Rectal smooth muscle tissue (tissue), 1 donor: Measurements from ENCODE around the gene ABCA2.

Source experiments
- H3K27ac ChIP-seq: one replicate; pipeline ENCODE4 v1.7.0; 2013; ENCODE audit warnings: low read depth, low read length, inconsistent platforms
- H3K27me3 ChIP-seq: one replicate; pipeline ENCODE4 v1.7.0; 2013; ENCODE audit warnings: low read length; ENCODE audit not compliant: control insufficient read depth, insufficient read depth
- H3K36me3 ChIP-seq: one replicate; pipeline ENCODE4 v1.7.0; 2013; ENCODE audit warnings: low read length; ENCODE audit not compliant: control insufficient read depth, insufficient read depth
- H3K4me1 ChIP-seq: one replicate; pipeline ENCODE4 v1.7.0; 2013; ENCODE audit warnings: low read length; ENCODE audit not compliant: control insufficient read depth, insufficient read depth
- H3K4me3 ChIP-seq: one replicate; pipeline ENCODE4 v1.7.0; 2013; ENCODE audit warnings: low read length
- H3K9ac ChIP-seq: one replicate; pipeline ENCODE4 v1.7.0; 2013; ENCODE audit warnings: low read length

Gene ABCA2

GRCh38 chr9:137048655-137049543, 20.9 kb upstream of the ABCA2 start:
- H3K27me3 ChIP-seq, result peaks cover 28% of the 10 kb centered on the region
- no peak overlapping the region for H3K27ac ChIP-seq
- no peaks in the 10 kb centered on the region for H3K36me3 ChIP-seq
- no peak overlapping the region for H3K9ac ChIP-seq
- peaks cover 17% of the 10 kb centered on the region for H3K4me1 ChIP-seq
- no peak overlapping the region for H3K4me3 ChIP-seq

DNA sequence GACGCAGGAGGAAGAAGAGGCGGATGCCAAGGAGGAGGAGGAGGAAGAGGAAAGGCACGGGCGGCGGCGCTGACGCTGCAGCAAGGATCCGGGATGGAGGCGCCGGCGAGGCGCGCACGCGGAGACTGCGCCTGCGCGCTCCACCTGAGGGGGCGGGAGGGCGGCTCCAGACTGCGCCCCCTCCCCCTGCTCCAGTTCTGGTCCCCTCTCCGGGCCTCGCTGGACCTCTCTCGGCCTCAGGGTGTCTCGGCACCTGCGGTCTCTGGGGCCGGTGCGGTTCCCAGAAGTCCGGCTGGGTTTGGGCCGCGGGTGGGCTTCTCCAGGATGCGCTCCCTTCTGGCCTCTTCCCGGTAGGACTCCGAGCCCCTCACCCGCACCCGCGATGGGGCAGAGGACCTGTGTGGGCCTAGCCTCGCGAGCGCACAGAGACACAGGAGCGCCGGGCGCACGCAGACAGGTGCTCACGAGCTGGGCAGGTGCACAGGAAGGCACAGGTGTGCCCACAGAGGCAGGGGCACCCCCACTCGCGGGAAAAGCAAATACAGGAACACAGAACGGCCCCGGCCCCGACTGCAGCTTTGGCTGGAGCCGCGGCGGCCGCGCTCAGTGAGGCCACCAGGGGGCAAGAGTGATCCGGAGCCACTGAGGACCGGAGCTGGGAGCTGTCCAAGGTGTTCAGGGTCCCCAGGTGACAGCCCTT, 18.2 kb upstream of the ABCA2 start, which contains the start of gene NPDC1:
TSS of gene NPDC1 (minus strand) at position 90 of the 700 bp plus-strand sequence. CDS start 188 bp downstream, outside the sequence.
- no peak within 1 kb of the TSS for H3K27ac ChIP-seq
- H3K36me3 ChIP-seq, result no peaks in the 10 kb centered on the region
- peak within 1 kb of the TSS; percentile 16 for H3K9ac ChIP-seq
- peak within 1 kb of the TSS; percentile 68 for H3K4me3 ChIP-seq
- peaks cover 17% of the 10 kb centered on the region for H3K4me1 ChIP-seq
- peaks cover 25% of the 10 kb centered on the region for H3K27me3 ChIP-seq

DNA sequence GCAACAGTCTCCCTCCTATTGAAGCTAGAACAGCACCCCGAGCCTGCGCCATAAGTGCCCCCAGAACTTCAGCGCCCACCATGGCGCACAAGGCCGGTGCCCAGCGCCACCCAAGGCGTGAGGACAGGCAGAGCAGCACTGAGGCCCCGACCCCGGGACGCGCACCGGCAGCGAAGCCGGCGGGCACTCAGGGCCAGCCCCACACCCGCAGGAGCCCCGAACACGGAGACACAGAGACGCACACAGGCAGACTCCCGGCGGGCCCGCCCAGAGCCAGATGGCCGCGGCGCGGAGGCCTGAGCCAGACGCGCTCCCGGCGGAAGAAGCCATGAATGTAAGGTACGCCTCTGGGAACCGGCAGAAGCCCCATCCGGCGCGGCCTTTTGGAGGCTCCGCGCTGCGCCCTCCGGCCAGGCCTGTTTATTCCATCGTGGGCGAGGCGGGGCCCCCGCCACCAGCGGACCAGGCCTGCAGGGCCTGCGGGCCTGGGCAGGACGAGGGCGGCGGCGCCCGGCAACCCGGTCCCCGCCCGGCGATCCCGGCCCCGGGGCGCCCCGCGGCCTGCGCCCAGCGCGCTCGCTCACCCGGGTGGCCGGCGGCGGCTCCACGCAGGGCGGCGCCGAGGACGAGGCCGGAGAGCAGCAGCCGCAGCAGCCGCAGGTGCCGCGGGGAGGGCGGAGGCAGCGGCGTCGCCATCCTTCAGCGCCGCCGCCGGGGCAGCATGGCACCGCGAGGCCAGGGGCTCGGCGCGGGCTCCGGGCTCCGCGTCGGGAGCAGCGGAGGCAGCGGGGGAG, 17.5 kb upstream of the ABCA2 start:
- H3K4me3 ChIP-seq, result peak overlapping the region; percentile 68
- no peak overlapping the region for H3K9ac ChIP-seq
- peaks cover 17% of the 10 kb centered on the region for H3K4me1 ChIP-seq
- no peaks in the 10 kb centered on the region for H3K36me3 ChIP-seq
- H3K27ac ChIP-seq, result no peak overlapping the region
- H3K27me3 ChIP-seq, result peaks cover 25% of the 10 kb centered on the region

DNA sequence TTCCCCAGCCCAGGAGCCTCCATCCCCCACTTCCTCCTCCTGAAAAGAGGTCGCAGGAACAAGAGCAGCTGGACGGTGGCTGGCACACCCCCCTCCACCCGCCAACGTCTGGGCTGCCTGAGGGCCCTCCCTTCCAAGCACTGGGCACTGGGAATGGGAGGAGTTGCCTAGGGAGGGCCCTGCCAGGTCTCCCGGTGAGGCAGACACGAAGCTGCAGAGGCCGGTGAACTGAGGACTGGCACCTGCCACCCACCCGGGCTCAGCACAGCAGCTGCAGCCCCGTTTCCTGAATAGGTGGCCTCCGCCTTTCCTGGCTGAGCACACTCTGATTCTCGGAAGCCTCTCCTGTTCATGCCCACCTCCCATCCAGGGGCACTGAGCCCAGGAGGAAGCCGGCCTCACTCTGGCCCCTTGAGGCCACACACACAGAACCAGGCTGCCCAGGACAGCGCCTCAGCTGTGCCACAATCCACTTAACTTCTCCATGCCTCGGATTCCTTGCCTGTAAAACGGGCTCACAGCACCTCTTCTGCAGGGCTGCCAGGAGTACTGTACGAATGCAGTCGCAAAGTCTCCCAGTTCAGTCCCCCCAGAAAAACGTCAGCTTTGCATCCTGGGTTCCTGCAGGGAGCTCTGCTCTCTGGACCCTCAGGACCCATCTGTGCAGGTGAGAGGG, 16.6 kb upstream of the ABCA2 start:
- peak overlapping the region; percentile 64 for H3K4me3 ChIP-seq
- no peak overlapping the region for H3K27ac ChIP-seq
- no peaks in the 10 kb centered on the region for H3K36me3 ChIP-seq
- peaks cover 24% of the 10 kb centered on the region for H3K27me3 ChIP-seq
- no peak overlapping the region for H3K9ac ChIP-seq
- peaks cover 17% of the 10 kb centered on the region for H3K4me1 ChIP-seq

GRCh38 chr9:137044037-137044436, 16.0 kb upstream of the ABCA2 start:
- Histone ChIP-seq H3K9ac (no peak overlapping the region), H3K27ac (no peak overlapping the region)

DNA sequence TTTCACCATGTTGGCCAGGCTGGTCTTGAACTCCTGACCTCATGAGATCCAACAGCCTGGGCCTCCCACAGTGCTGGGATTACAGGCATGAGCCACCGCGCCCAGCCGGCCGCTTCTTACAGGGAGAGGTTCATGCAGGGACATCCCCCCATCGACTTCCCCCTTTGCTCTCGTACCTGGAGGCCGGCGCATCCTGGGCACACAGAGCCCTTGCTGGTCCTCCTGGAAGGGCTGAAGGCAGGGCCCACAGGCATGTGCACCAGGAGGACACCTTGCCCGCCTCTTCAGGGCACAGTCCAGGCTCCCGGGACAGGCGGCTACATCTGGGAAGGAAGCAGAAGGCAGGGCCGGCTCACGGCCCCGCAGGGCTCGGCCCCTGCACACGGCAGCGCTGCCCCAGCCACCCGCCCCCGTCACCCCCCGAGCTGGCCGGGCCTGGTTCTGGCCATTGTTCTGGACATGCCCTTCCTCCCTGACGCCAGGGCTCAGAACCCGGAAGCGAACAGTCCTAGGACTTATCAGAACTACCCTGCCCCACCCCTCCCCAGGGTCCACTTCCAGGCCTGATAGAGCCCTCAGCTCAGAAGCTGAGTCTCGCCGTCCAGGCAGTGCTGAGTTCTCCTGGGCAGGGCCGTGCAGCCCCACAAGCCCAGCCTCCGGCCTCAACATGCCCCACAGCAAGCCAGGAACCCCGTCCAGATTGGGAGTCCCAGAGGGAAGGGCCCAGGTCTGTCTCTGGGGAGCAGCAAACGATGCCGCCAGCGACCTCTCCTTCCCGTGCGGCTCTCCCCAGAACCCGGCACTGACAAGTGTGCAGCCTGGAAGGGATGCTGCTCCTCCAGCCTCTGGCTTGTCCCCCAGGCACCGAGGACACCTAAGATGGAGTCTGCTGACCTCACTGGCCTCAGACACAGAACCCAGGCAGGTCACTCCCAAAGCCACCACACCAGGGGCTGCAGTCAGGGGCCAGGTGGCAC, 15.0 kb upstream of the ABCA2 start:
- Histone ChIP-seq H3K4me1 (peaks cover 15% of the 10 kb centered on the region), H3K27ac (peak overlapping the region; percentile 30), H3K9ac (no peak overlapping the region), H3K27me3 (peaks cover 14% of the 10 kb centered on the region), H3K36me3 (no peaks in the 10 kb centered on the region), H3K4me3 (no peak overlapping the region)

More at GRCh38 chr9:137044037-137044436, 16.0 kb upstream of the ABCA2 start:
- H3K4me3 ChIP-seq, result peak overlapping the region; percentile 64
- H3K27me3 ChIP-seq, result peaks cover 18% of the 10 kb centered on the region
- H3K36me3 ChIP-seq, result no peaks in the 10 kb centered on the region
- H3K4me1 ChIP-seq, result peaks cover 15% of the 10 kb centered on the region

- Histone ChIP-seq H3K4me1 (peaks cover 12% of the 10 kb centered on the region), H3K9ac (no peak overlapping the region), H3K27me3 (peaks cover 3% of the 10 kb centered on the region), H3K27ac (no peak overlapping the region), H3K4me3 (no peak overlapping the region), H3K36me3 (no peaks in the 10 kb centered on the region)
Observed at GRCh38 chr9:137041124-137041523, 13.1 kb upstream of the ABCA2 start.

- no peaks in the 10 kb centered on the region for H3K36me3 ChIP-seq
- no peak overlapping the region for H3K9ac ChIP-seq
- H3K27ac ChIP-seq, result no peak overlapping the region
- peaks cover 3% of the 10 kb centered on the region for H3K27me3 ChIP-seq
- H3K4me3 ChIP-seq, result no peak overlapping the region
- H3K4me1 ChIP-seq, result peaks cover 11% of the 10 kb centered on the region
Observed at GRCh38 chr9:137040568-137040967, 12.5 kb upstream of the ABCA2 start.

- Histone ChIP-seq H3K27ac (no peak overlapping the region), H3K4me1 (peaks cover 6% of the 10 kb centered on the region), H3K27me3 (no peaks in the 10 kb centered on the region), H3K4me3 (no peak overlapping the region), H3K36me3 (no peaks in the 10 kb centered on the region), H3K9ac (no peak overlapping the region)
Observed at GRCh38 chr9:137039611-137040366, 11.8 kb upstream of the ABCA2 start.

- Histone ChIP-seq H3K27ac (no peak overlapping the region), H3K36me3 (no peaks in the 10 kb centered on the region)
Observed at GRCh38 chr9:137038916-137039315, 10.9 kb upstream of the ABCA2 start.

More at GRCh38 chr9:137038916-137039315, 10.9 kb upstream of the ABCA2 start:
- Histone ChIP-seq H3K4me1 (no peaks in the 10 kb centered on the region), H3K27me3 (no peaks in the 10 kb centered on the region), H3K9ac (no peak overlapping the region), H3K4me3 (no peak overlapping the region)
